HG03103 (cell line): ENCODE measurements around the gene SLC39A7.

Experiments
- ATAC-seq: cut with Tn5 transposase; IDR thresholded peaks from one replicate; pipeline ENCODE4 v1.9.1; 2021; ENCODE audit warnings: low read depth; ENCODE audit not compliant: unreplicated experiment

The SLC39A7 gene

DNA sequence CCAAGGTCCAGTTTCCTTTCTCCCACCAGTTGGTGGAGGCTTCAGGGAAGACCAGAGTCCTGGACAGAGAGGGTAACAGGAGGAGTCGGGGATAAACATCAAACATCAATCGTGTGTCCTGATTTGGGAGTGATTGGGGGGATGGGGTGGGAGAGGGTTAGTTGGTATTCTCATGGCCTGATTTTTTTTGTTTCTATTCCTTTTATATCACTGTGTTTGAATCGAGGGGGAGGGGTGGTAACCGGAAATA is 3.4 kb downstream of the SLC39A7 start:
- no peak for ATAC-seq

DNA sequence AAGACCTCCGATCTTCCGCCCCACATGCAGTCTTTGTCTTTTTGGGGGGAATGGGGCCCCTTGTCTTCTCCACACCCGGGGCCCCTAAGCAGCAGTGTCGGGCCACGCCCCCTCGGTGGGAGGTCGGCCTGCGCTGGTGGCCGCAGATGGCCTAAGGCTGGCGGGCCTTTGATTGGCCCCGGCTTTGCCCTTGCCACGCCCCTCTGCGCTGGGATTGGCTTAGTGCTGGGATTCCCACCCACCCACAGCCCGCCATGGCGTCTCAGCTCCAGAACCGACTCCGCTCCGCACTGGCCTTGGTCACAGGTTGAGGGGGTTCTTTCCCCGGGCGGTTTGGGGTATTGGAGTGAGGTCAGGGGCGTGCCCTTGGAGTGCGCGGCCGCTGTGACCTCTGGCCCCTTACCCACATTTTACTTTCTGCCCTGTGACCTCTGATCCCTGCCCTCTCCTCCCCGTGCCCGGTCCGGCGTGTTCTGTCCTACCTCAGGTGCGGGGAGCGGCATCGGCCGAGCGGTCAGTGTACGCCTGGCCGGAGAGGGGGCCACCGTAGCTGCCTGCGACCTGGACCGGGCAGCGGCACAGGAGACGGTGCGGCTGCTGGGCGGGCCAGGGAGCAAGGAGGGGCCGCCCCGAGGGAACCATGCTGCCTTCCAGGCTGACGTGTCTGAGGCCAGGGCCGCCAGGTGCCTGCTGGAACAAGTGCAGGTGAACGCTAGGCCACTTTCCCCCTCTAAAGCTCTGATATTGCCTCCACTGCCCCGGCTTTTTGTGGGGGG is 3.9 kb downstream of the SLC39A7 start, which contains the start of gene HSD17B8:
Gene HSD17B8, plus strand, starts transcription at position 241 of the 776 bp plus-strand sequence. Its CDS starts 14 bp downstream, at position 255.
- peak; percentile 40 for ATAC-seq

DNA sequence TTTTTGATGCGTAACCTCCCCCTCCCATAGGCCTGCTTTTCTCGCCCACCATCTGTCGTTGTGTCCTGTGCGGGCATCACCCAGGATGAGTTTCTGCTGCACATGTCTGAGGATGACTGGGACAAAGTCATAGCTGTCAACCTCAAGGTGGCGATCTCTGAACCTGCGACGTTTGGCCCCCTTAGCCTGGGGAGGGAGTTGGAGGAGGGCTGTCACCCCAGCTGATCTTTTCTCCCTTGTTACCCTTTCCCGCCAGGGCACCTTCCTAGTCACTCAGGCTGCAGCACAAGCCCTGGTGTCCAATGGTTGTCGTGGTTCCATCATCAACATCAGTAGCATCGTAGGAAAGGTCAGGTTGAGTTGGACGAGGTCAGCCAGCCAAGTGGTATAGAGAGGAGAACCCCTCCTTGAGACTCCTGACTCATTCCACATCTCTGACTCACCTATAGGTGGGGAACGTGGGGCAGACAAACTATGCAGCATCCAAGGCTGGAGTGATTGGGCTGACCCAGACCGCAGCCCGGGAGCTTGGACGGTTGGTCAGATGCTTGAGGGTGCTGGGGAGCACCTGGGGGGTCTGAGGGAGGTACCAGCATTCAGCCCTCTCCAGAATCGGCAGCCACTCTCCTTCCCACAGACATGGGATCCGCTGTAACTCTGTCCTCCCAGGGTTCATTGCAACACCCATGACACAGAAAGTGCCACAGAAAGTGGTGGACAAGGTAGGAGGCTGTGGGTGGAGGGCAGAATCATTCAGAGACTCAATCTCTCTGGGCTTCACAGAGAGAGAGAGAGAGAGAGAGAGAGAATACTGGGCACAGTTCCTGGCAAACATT is 4.7 kb downstream of the SLC39A7 start:
- no peak for ATAC-seq

DNA sequence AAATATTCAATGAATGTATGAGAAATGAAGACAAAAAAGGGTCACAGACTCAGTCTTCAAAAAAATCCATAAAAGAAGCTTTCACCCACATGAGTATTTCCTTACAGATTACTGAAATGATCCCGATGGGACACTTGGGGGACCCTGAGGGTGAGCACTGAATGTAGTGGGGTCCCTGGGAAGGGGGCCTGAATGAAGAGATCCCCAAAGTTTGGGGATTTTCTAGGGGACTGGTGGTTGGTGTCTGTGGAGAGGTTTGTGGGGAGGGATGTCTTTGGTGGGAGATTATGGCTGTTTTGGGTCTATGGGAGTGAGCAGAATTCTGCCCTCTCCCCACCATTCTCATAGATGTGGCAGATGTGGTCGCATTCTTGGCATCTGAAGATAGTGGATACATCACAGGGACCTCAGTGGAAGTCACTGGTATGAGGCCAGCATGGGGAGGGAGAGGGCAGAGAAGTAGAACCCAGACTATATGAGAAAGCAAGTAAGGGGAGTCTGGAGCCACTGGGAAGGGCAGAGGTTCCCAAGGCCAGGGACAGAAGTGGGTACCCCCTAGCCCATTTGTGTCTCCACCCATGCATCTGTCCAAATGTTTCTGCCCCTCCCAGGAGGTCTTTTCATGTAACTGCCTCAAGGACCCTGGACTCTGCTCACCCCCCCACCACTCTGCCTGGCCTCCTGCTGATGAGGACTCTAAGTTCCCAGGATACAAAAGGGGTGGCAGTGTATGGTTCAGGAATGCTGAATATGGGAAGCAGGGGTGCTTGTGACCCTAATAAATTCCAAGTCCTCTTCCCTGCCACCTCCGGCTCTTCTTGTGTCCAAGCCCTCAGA is 5.6 kb downstream of the SLC39A7 start:
- no peak for ATAC-seq

DNA sequence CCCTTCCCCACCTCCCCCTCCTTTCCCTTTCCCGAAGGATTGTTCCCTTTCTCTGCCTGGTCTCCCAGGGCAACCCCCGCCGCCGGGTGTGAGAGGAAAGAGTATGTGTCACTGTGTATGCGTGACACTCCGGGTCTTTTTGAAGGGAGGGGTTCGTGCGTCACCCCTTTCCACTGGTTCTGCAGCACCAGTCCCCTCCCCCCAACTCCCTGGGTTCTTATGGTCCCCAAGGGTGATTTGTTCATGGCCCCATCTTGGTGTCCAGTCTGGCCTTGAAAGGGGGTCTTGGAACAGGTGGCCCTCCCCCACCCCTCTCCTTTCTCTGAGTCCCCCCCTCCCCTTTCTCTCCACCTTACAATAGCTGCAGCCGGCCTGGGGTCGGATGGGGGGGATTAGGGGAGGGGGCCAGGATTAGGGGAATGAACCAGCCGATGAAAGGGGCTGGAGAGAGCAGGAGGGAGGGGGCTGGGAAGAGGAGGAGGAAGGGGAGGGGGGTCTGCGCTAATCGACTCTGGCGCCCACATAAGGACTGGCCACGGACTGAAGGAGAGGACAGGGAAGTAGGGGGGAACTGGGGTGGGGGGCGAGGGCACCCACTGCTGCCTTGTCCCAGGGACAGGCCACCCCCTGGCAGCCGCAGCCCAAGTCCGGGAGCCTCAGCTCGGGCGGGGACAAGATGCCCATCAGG is 6.3 kb downstream of the SLC39A7 start:
- ATAC-seq, result no peak

DNA sequence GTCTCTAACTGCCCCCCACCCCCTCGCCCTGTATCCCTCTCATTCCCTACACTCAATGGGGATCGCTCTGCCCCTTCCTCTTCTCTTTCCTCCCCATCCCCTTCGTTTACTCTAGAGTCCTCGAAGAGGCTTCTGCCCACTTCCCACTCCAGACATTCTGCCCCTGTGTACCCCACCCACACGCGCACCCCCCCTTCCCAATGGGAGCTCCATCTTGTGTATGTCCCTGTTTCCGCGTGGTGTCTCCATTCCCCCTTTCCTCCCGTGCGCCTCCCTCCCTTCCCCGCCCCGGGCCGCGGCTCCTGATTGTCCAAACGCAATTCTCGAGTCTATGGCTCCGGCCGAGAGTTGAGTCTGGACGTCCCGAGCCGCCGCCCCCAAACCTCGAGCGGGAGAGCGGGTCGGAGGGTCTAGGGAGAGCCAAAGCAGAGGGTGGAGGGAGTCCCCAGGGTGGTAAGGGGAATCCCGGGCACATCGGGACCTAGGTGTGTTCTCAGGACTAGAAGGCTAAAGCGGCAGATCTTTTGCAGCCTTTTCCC is 7.0 kb downstream of the SLC39A7 start:
- ATAC-seq, result no peak

- ATAC-seq, result no peak
Measured at GRCh38 chr6:33208091-33208967, 7.7 kb downstream of the SLC39A7 start, which contains the start of gene RING1. Gene RING1 (plus strand): TSS chr6:33208500. CDS start chr6:33208823, 323 bp downstream.

DNA sequence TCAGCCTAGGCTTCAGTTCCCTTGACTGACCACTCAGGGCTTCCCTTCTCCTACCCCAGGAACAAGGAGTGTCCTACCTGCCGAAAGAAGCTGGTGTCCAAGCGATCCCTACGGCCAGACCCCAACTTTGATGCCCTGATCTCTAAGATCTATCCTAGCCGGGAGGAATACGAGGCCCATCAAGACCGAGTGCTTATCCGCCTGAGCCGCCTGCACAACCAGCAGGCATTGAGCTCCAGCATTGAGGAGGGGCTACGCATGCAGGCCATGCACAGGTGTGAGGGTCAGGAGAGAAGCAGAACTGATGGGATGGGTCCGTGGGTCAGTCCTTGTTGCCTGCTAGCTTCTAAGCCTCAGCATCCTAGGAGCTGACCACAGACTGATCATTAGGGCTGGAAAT is 9.2 kb downstream of the SLC39A7 start:
- ATAC-seq, result no peak

DNA sequence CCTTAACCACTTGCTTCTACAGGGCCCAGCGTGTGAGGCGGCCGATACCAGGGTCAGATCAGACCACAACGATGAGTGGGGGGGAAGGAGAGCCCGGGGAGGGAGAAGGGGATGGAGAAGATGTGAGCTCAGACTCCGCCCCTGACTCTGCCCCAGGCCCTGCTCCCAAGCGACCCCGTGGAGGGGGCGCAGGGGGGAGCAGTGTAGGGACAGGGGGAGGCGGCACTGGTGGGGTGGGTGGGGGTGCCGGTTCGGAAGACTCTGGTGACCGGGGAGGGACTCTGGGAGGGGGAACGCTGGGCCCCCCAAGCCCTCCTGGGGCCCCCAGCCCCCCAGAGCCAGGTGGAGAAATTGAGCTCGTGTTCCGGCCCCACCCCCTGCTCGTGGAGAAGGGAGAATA is 10.5 kb downstream of the SLC39A7 start:
- ATAC-seq, result no peak

- ATAC-seq, result no peak
Measured at GRCh38 chr6:33211666-33212422, 11.2 kb downstream of the SLC39A7 start.

DNA sequence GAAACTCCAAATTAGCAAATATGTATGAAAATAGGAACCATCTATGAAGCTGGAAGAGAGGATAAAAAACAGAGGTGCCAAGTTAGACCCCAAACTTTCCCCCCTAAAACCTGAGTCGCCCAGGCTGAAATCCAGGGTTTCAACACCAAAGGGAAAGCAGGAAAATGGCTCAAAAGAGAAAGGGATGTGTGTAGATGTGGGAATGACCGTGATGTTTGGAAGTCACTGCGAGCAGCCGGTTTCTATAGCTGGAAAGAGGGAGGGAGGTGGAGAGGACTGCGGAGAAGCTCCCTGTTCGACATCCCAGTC is 12.1 kb downstream of the SLC39A7 start:
- ATAC-seq, result no peak

- no peak for ATAC-seq
Measured at GRCh38 chr6:33213166-33213988, 12.7 kb downstream of the SLC39A7 start.

- ATAC-seq, result no peak
Measured at GRCh38 chr6:33213989-33214335, 13.3 kb downstream of the SLC39A7 start.

GRCh38 chr6:33215271-33216116 is 14.8 kb downstream of the SLC39A7 start:
- no peak for ATAC-seq

DNA sequence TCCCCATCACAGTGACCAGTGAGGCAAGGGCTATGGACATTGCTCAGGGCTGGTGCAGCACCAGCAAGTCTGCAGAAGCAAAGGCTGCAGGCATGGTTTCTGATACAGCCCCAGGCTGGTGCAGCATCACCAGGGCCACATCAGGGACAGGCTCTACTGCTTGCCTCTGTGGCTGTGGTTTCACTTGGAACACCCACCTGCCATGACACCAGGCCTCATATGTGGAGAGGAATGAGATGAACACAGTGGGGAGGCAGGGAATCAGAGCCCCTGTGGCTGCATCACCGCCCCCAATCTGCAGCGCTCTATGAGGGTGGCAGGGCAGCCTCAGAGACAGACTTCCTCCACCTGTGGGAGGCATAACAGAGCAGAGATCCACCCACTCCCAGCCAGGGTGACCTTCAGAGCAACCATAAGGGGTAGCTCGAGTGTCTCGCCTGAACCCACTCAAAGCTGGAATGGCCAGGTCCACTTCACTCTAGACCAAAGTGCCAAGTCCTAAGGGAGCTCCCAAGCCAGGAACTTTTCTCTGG is 15.5 kb downstream of the SLC39A7 start:
- no peak for ATAC-seq

GRCh38 chr6:33217246-33217645 is 16.6 kb downstream of the SLC39A7 start:
- no peak for ATAC-seq

GRCh38 chr6:33217681-33218080 is 17.0 kb downstream of the SLC39A7 start:
- ATAC-seq, result no peak
